ENCODE results near the gene RPRD1B. TPM values are rescaled to one million over a fixed set of nuclear protein-coding genes. Genes with fewer than 3 reads are reported as not detected.

RPRD1B gene
- total and polyA plus RNA-seq, 2 of the 13 experiments (the other 11 are each of a cell fraction or from before 2014, with no cell fraction given), result 31.1 to 41.5 TPM

- TF ChIP-seq NFE2L1 (CRISPR knock-in tag; IDR thresholded peaks at IDR 0.05; ENCODE audit: borderline replicate concordance), result no peak
- TF ChIP-seq ZNF274 (CRISPR knock-in tag; IDR thresholded peaks at IDR 0.05), result no peak
- no peak for TF ChIP-seq ZFP82 (CRISPR knock-in tag; IDR thresholded peaks at IDR 0.05; ENCODE audit: borderline replicate concordance)
- TF ChIP-seq TBP (CRISPR knock-in tag; IDR thresholded peaks at IDR 0.05), result 0 out of 2 replicates have a peak, but pooled peaks have one; percentile 50
- no peak for TF ChIP-seq ZBTB7A (CRISPR knock-in tag; IDR thresholded peaks at IDR 0.05)
- TF ChIP-seq HNF1B (CRISPR knock-in tag; IDR thresholded peaks at IDR 0.05), result no peak
- no peak for TF ChIP-seq SMAD1 (CRISPR knock-in tag; IDR thresholded peaks at IDR 0.05; ENCODE audit: borderline replicate concordance, low read depth)
- TF ChIP-seq ZNF674 (CRISPR knock-in tag; IDR thresholded peaks at IDR 0.05; ENCODE audit: low read depth), result no peak
- 0 out of 2 replicates have a peak, but pooled peaks have one; percentile 30 for TF ChIP-seq ZNF501 (CRISPR knock-in tag; IDR thresholded peaks at IDR 0.05)
- TF ChIP-seq SRSF4 (IDR thresholded peaks at IDR 0.05; ENCODE audit: low read depth, low read length, poor library complexity, severe bottlenecking), result no peak
- TF ChIP-seq ZNF564 (CRISPR knock-in tag; IDR thresholded peaks at IDR 0.05), result no peak
- TF ChIP-seq NFATC3 (CRISPR knock-in tag; IDR thresholded peaks at IDR 0.05), result no peak
- TF ChIP-seq ONECUT2 (CRISPR knock-in tag; IDR thresholded peaks at IDR 0.05), result 0 out of 2 replicates have a peak, but pooled peaks have one; percentile 9
- peak; percentile 62; the same call in 1 of the 2 replicates for TF ChIP-seq PATZ1 (CRISPR knock-in tag; IDR thresholded peaks at IDR 0.05)
- no peak for TF ChIP-seq PLRG1 (conservative IDR thresholded peaks at IDR 0.05)
- no peak for TF ChIP-seq KLF9 (CRISPR knock-in tag; IDR thresholded peaks at IDR 0.05; ENCODE audit: low read depth)
- no peak for TF ChIP-seq HIC2 (CRISPR knock-in tag; IDR thresholded peaks at IDR 0.05; ENCODE audit: low read depth)
- TF ChIP-seq ZNF263 (CRISPR knock-in tag; IDR thresholded peaks at IDR 0.05), result no peak
- no peak for TF ChIP-seq ZNF333 (CRISPR knock-in tag; IDR thresholded peaks at IDR 0.05; ENCODE audit: borderline replicate concordance)
- no peak for TF ChIP-seq MTERF4 (CRISPR knock-in tag; IDR thresholded peaks at IDR 0.05)
- no peak for TF ChIP-seq ZBTB46 (CRISPR knock-in tag; IDR thresholded peaks at IDR 0.05; ENCODE audit: borderline replicate concordance)
Observed at GRCh38 chr20:38113401-38114325, 80.1 kb downstream of the RPRD1B start (continued).
